ENCODE data around the gene PRTFDC1. TPM values are rescaled to one million over a fixed set of nuclear protein-coding genes. Genes with fewer than 3 reads are reported as not detected.

The PRTFDC1 gene
- total RNA-seq, 4 donors from 2014 or later = 0.31 to 5.4 (median 2.3) TPM; not detected in 1

DNA sequence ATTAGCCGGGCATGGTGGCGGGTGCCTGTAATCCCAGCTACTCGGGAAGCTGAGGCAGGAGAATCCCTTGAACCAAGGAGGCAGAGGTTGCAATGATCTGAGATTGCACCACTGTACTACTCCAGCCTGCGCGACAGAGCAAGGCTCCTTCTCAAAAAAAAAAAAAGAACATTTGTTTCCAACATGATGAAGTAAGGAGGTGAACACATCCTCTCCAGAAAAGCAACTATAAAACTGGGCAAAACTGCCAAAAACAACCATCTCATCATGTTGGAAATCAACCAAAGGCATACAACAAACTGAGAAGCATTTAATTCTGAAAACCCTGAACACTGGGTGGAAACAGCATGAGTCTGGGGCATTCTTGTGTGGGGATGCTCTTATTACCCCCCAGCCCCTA is 14.3 kb downstream of the PRTFDC1 start:
- in situ Hi-C loops (cut with MboI; ENCODE audit: low sequenced_read_pairs in 4 of 4) = no loop called here
- no peak overlapping the region for H3K4me3 ChIP-seq
- H3K4me1 ChIP-seq = no peaks in the 10 kb centered on the region

DNA sequence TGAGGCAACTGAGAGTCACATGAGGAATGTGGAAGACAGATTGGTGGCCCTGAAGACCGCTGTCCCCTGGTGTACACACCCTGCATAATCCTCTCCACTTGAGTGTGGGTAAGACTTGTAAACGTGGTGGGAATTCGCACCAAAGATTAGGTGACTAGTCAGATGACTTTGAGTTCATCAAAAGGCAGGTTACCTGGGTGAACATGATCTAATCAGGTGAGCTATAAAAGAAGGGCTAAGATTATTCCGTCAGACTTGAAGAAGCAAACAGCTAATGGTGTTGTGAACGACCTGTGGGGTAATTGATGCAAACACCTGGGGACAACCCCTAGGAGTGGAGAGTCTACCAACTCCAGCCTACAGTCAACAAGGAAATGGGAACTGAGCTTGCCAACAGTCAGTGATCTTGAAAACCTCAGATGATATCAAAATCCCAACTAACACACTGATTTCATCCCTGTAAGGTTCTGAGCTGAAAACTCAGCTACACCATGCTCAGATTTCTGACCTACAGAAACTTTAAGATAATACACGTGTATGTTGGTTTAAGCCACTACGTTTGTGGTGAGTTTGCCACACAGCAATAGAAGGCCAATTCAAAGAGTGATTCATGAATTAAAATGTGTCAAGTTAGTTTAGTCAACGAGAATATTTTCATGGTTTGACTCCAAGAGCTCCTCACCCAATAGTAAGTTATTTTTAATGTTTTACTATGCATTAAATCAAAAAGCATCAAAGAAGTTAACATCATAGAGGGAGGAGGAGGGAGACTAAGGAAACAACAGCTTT is 16.7 kb downstream of the PRTFDC1 start:
- Histone ChIP-seq H3K27me3 (no peaks in the 10 kb centered on the region), H3K36me3 (no peaks in the 10 kb centered on the region), H3K4me1 (no peaks in the 10 kb centered on the region), H3K27ac (no peak overlapping the region), H3K4me3 (no peak overlapping the region), H3K9me3 (no peaks in the 10 kb centered on the region)
- intact Hi-C loops (cut with DNase I; ENCODE audit: low total_unique reads) = no loop called here
- in situ Hi-C loops (cut with MboI; ENCODE audit: low sequenced_read_pairs in 4 of 4) = no loop called here
- TF ChIP-seq POLR2A (IDR thresholded peaks at IDR 0.05) = no peak
- TF ChIP-seq CTCF (IDR thresholded peaks at IDR 0.05 in 4 of 5, conservative IDR thresholded peaks at IDR 0.05 in 1 of 5) = no peak
- no peak for DNase-seq
- ATAC-seq = no peak

More for the DNA sequence above, 14.3 kb downstream of the PRTFDC1 start:
- no peaks in the 10 kb centered on the region for H3K27me3 ChIP-seq
- H3K9me3 ChIP-seq = no peaks in the 10 kb centered on the region
- no peak for TF ChIP-seq CTCF (IDR thresholded peaks at IDR 0.05 in 4 of 5, conservative IDR thresholded peaks at IDR 0.05 in 1 of 5)
- TF ChIP-seq POLR2A (IDR thresholded peaks at IDR 0.05) = no peak
- ATAC-seq = no peak
- H3K36me3 ChIP-seq = no peaks in the 10 kb centered on the region
- intact Hi-C loops (cut with DNase I; ENCODE audit: low total_unique reads) = no loop called here
- DNase-seq = no peak
- H3K27ac ChIP-seq = no peak overlapping the region

DNA sequence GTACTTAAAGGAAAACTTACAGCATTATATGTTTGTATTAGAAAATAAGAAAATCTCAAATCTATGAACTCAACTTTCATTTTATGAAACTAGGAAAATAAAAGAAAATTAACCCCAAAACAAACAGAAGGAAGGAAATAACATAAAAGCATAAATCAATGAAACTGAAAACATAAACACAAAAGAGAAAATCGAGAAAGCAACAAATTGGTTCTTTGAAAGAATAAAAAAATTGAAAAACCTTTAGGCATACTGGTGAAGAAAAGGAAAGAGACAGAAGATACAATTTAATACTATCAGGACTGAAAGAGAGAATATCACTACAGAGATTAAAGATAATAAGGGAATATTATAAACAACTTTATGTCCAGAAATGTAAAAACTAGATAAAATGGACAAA is 21.2 kb downstream of the PRTFDC1 start:
- Histone ChIP-seq H3K36me3 (no peaks in the 10 kb centered on the region), H3K27me3 (no peaks in the 10 kb centered on the region), H3K4me3 (no peak overlapping the region), H3K27ac (no peak overlapping the region), H3K9me3 (no peaks in the 10 kb centered on the region), H3K4me1 (peaks cover 0 to 6% of the 10 kb centered on the region in 2 donors)
- TF ChIP-seq POLR2A (IDR thresholded peaks at IDR 0.05) (no peak), CTCF (IDR thresholded peaks at IDR 0.05 in 4 of 5, conservative IDR thresholded peaks at IDR 0.05 in 1 of 5) (no peak)
- DNase-seq (no peak), ATAC-seq (no peak)
- intact Hi-C loops (cut with DNase I; ENCODE audit: low total_unique reads) = no loop called here
- in situ Hi-C loops (cut with MboI; ENCODE audit: low sequenced_read_pairs in 4 of 4) = no loop called here

GRCh38 chr10:24930427-24930826 is 22.0 kb downstream of the PRTFDC1 start:
- Histone ChIP-seq H3K27ac (no peak overlapping the region), H3K36me3 (no peaks in the 10 kb centered on the region), H3K9me3 (no peaks in the 10 kb centered on the region), H3K4me3 (no peak overlapping the region), H3K4me1 (peaks cover 0 to 6% of the 10 kb centered on the region in 2 donors), H3K27me3 (no peaks in the 10 kb centered on the region)
- ATAC-seq = no peak
- TF ChIP-seq CTCF (IDR thresholded peaks at IDR 0.05 in 4 of 5, conservative IDR thresholded peaks at IDR 0.05 in 1 of 5) = no peak
- no peak for TF ChIP-seq POLR2A (IDR thresholded peaks at IDR 0.05)
- intact Hi-C loops (cut with DNase I; ENCODE audit: low total_unique reads) (no loop called here), in situ Hi-C loops (cut with MboI; ENCODE audit: low sequenced_read_pairs in 4 of 4) (no loop called here)
- no peak for DNase-seq
